ENCODE data around the gene KIF26B.

KIF26B gene

GRCh38 chr1:245463392-245464165, 308.8 kb downstream of the KIF26B start:
- in situ Hi-C loops (cut with HindIII; ENCODE audit: low sequenced_read_pairs): no loop called here
- no peak for DNase-seq (ENCODE audit: low read depth)
- TF ChIP-seq CTCF (IDR thresholded peaks at IDR 0.05; ENCODE audit: low read depth, low read length, missing control alignments): no peak
- no peak overlapping the region for H3K4me3 ChIP-seq (ENCODE audit: low read depth, low read length)

DNA sequence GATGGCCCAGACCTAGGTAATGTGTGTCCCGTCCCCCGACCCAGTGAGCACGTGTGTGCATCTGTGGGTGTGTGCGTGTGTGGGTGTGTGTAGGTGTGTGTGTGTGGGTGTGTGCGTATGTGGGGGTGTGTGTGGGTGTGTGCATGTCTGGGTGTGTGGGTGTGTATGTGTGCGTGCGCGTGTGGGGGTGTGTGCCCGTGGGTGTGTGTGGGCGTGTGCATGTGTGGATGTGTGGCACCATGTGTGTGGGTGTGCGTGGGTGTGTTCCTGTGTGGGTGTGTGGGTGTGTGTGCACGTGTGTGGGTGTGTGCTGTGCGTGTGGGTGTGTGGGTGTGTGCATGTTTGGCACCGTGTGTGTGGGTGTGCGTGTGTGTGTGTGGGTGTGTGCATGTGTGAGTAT, 309.5 kb downstream of the KIF26B start:
- in situ Hi-C loops (cut with HindIII; ENCODE audit: low sequenced_read_pairs): no loop called here
- H3K4me3 ChIP-seq (ENCODE audit: low read depth, low read length): no peak overlapping the region
- TF ChIP-seq CTCF (IDR thresholded peaks at IDR 0.05; ENCODE audit: low read depth, low read length, missing control alignments): no peak
- DNase-seq (ENCODE audit: low read depth): no peak

GRCh38 chr1:245465666-245466065, 310.9 kb downstream of the KIF26B start:
- DNase-seq (ENCODE audit: low read depth): no peak
- no peak for TF ChIP-seq CTCF (IDR thresholded peaks at IDR 0.05; ENCODE audit: low read depth, low read length, missing control alignments)
- in situ Hi-C loops (cut with HindIII; ENCODE audit: low sequenced_read_pairs): no loop called here
- no peak overlapping the region for H3K4me3 ChIP-seq (ENCODE audit: low read depth, low read length)

GRCh38 chr1:245466261-245466660, 311.5 kb downstream of the KIF26B start:
- no peak overlapping the region for H3K4me3 ChIP-seq (ENCODE audit: low read depth, low read length)
- TF ChIP-seq CTCF (IDR thresholded peaks at IDR 0.05; ENCODE audit: low read depth, low read length, missing control alignments): no peak
- DNase-seq (ENCODE audit: low read depth): no peak
- in situ Hi-C loops (cut with HindIII; ENCODE audit: low sequenced_read_pairs): no loop called here

DNA sequence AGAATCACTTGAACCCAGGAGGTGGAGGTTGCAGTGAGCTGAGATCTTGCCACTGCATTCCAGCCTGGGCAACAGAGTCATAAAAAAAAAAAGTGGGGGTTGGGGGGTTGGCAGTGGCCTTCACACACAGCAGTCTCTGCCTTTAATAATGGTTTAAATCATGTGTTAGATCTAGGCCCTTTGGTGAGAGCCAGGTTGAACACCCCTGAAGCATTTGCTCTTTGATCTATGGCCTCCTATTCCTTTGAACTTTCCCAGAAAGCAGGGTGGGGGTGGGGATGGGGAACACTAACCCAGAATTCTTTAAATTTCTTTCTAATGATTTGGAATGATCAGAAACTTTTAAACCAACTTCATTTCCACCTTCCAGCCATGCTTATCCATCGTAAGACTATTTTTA, 313.0 kb downstream of the KIF26B start:
- in situ Hi-C loops (cut with HindIII; ENCODE audit: low sequenced_read_pairs): no loop called here
- no peak for DNase-seq (ENCODE audit: low read depth)
- no peak overlapping the region for H3K4me3 ChIP-seq (ENCODE audit: low read depth, low read length)
- no peak for TF ChIP-seq CTCF (IDR thresholded peaks at IDR 0.05; ENCODE audit: low read depth, low read length, missing control alignments)

DNA sequence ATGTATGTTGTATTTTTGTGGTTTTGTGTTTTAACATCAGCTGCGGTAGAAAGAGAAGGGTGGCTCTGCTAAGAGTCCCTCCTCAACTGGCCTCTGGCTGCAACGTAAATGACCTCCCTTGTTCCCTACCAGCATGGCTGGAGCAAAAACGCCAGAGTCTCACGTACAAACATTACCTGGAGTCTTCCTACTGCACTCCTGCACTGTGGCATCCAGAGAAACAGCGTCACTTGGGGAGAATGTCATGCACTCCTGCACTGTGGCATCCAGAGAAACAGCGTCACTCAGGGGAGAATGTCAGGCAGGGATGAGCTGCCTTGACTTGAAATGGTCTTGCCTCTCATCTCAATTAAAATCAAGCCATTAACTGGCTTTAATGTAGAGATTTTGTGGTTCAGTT, 314.2 kb downstream of the KIF26B start:
- in situ Hi-C loops (cut with HindIII; ENCODE audit: low sequenced_read_pairs): no loop called here
- TF ChIP-seq CTCF (IDR thresholded peaks at IDR 0.05; ENCODE audit: low read depth, low read length, missing control alignments): no peak
- no peak overlapping the region for H3K4me3 ChIP-seq (ENCODE audit: low read depth, low read length)
- DNase-seq (ENCODE audit: low read depth): no peak

Data from astrocyte of the cerebellum (primary cell).